Lung (tissue), 12 donors: ENCODE data around the gene CEACAM19. TPM values are rescaled to one million over a fixed set of nuclear protein-coding genes. Genes with fewer than 3 reads are reported as not detected.

ENCODE experiments used
- ATAC-seq: fragments of 200-7000 bp; cut with Tn5 transposase; one replicate; pipeline ENCODE4 v1.9.1; 2020; ENCODE audit warnings: moderate number of reproducible peaks; ENCODE audit not compliant: insufficient read depth, low FRiP score
- DNase-seq, 3 donors: peaks; one replicate each; pipeline ENCODE4 v3.0.0-alpha.2; 2013 to 2017
- H3K27ac ChIP-seq, 2 donors: one replicate each; pipeline ENCODE4 v1.5.1; 2013; ENCODE audit warnings: mild to moderate bottlenecking in 2 of 2, moderate library complexity in 2 of 2, control low read depth in 1 of 2, inconsistent platforms in 1 of 2, low read depth in 1 of 2, low read length in 1 of 2
- H3K27me3 ChIP-seq, 3 donors: one replicate each; pipeline ENCODE4 v1.5.1; 2013; ENCODE audit warnings: low read length in 2 of 3; ENCODE audit not compliant: control insufficient read depth in 3 of 3, insufficient read depth in 3 of 3
- H3K36me3 ChIP-seq, 4 donors: one replicate each; pipeline ENCODE4 v1.5.1; 2013; ENCODE audit warnings: low read length in 4 of 4, mild to moderate bottlenecking in 1 of 4, moderate library complexity in 1 of 4; ENCODE audit not compliant: control insufficient read depth in 4 of 4, insufficient read depth in 4 of 4
- H3K4me1 ChIP-seq, 5 donors: one replicate each; pipeline ENCODE4 v1.5.1; 2013; ENCODE audit warnings: low read length in 5 of 5, mild to moderate bottlenecking in 2 of 5, moderate library complexity in 1 of 5; ENCODE audit not compliant: control insufficient read depth in 5 of 5, insufficient read depth in 5 of 5
- H3K4me3 ChIP-seq: one replicate; pipeline ENCODE4 v1.5.1; 2013; ENCODE audit warnings: mild to moderate bottlenecking, control low read depth, moderate library complexity
- H3K9ac ChIP-seq, 2 donors: one replicate each; pipeline ENCODE4 v1.5.1; 2013; ENCODE audit warnings: low read length in 2 of 2, control low read depth in 1 of 2; ENCODE audit not compliant: insufficient read depth in 1 of 2
- H3K9me3 ChIP-seq, 4 donors: one replicate each; pipeline ENCODE4 v1.5.1; 2013; ENCODE audit warnings: low read length in 3 of 4, mild to moderate bottlenecking in 1 of 4, moderate library complexity in 1 of 4; ENCODE audit not compliant: control insufficient read depth in 4 of 4, insufficient read depth in 3 of 4
- WGBS, 2 donors: extraction: QIAGEN DNeasy Blood & Tissue Kit; methylation state at CpG; one replicate each; pipeline ENCODE4 v1.1.7; 2013; 5-methylcytosine and 5-hydroxymethylcytosine counted together
- polyA plus RNA-seq, 2 donors: library from polyadenylated mRNA; stranded (reverse); fragments of 200-250 nt; gene quantifications; one replicate each; pipeline ENCODE4 v1.2.1, GENCODE V29; 2013
- total RNA-seq, 2 donors: library from RNA; depleted of rRNA in 1 of 2; stranded (reverse); fragments of >200 nt in 1 of 2; gene quantifications; one replicate each; pipeline ENCODE4 v1.2.1, GENCODE V29; 2014 to 2021
- TF ChIP-seq, protein P1 (sequence below): IDR thresholded peaks from 2 replicates; pipeline ENCODE4 v1.5.1; 2012; ENCODE audit warnings: mild to moderate bottlenecking; ENCODE audit errors: control extremely low read depth, extremely low read depth
- donor health status: control.
- donor health status: control.
- donor health status: Bipolar disorder and iron deficiency.
- donor health status: healthy.
- donor health status: DM: yes; HTN: yes; CAD: no.

The CEACAM19 gene
- total and polyA plus RNA-seq, 4 donors = 2.3 to 8.3 (median 4.4) TPM

DNA sequence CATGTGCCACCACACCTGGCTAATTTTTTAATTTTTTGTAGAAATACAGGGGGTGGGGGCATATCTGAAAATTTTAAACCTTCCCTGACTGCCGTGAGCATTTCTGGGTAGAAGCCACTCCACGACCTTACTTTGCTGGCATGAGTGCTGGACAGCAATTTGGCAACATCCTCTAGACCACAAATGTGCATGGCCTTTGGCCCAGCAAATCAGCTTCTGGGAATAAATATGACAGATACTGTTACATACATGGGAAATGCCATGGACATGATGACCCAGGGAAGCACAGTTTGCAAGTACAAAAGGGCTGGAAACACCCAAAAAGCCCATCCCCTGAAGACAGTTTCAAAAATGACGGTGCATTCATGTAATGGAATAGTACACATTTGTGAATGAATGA is 30.8 kb upstream of the CEACAM19 start:
- TF ChIP-seq, protein P1, sequence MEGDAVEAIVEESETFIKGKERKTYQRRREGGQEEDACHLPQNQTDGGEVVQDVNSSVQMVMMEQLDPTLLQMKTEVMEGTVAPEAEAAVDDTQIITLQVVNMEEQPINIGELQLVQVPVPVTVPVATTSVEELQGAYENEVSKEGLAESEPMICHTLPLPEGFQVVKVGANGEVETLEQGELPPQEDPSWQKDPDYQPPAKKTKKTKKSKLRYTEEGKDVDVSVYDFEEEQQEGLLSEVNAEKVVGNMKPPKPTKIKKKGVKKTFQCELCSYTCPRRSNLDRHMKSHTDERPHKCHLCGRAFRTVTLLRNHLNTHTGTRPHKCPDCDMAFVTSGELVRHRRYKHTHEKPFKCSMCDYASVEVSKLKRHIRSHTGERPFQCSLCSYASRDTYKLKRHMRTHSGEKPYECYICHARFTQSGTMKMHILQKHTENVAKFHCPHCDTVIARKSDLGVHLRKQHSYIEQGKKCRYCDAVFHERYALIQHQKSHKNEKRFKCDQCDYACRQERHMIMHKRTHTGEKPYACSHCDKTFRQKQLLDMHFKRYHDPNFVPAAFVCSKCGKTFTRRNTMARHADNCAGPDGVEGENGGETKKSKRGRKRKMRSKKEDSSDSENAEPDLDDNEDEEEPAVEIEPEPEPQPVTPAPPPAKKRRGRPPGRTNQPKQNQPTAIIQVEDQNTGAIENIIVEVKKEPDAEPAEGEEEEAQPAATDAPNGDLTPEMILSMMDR = no peak
- DNase-seq (no peak), ATAC-seq (no peak)
- H3K9ac ChIP-seq = no peak overlapping the region
- peaks cover 0 to 6% (median 3%) of the 10 kb centered on the region in 5 donors for H3K4me1 ChIP-seq
- H3K9me3 ChIP-seq = no peaks in the 10 kb centered on the region
- H3K27me3 ChIP-seq = no peaks in the 10 kb centered on the region
- no peaks in the 10 kb centered on the region for H3K36me3 ChIP-seq
- WGBS, 2 donors = 55 to 60% methylated on average over 3 of the region's 3 CpGs
- H3K27ac ChIP-seq = no peak overlapping the region
- no peak overlapping the region for H3K4me3 ChIP-seq

- Histone ChIP-seq H3K9me3 (no peaks in the 10 kb centered on the region), H3K27me3 (no peaks in the 10 kb centered on the region), H3K4me1 (peaks cover 0 to 6% (median 3%) of the 10 kb centered on the region in 5 donors), H3K36me3 (no peaks in the 10 kb centered on the region), H3K4me3 (no peak overlapping the region), H3K9ac (no peak overlapping the region), H3K27ac (no peak overlapping the region)
- 92 to 94% methylated on average over 9 of the region's 9 CpGs for WGBS, 2 donors
- TF ChIP-seq, protein P1 = no peak
- DNase-seq (no peak), ATAC-seq (no peak)
Observed at GRCh38 chr19:44641501-44642265, 29.6 kb upstream of the CEACAM19 start.

- H3K27me3 ChIP-seq = no peaks in the 10 kb centered on the region
- peaks cover 0 to 12% (median 3%) of the 10 kb centered on the region in 5 donors for H3K4me1 ChIP-seq
- no peak for DNase-seq
- TF ChIP-seq, protein P1 = no peak
- H3K9ac ChIP-seq = no peak overlapping the region
- ATAC-seq = no peak
- peaks cover 0 to 4% (median 0%) of the 10 kb centered on the region in 4 donors for H3K36me3 ChIP-seq
- no peak overlapping the region for H3K27ac ChIP-seq
- no peak overlapping the region for H3K4me3 ChIP-seq
- 48 to 64% methylated on average over 1 of the region's 1 CpG for WGBS, 2 donors
- H3K9me3 ChIP-seq = no peaks in the 10 kb centered on the region
Observed at GRCh38 chr19:44642377-44642776, 28.9 kb upstream of the CEACAM19 start.
